Measurements from ENCODE around the gene GPC3. TPM values are rescaled to one million over a fixed set of nuclear protein-coding genes. Genes with fewer than 3 reads are reported as not detected.

GPC3 gene
- total RNA-seq, 6 experiments from 2014 or later, result not detected

DNA sequence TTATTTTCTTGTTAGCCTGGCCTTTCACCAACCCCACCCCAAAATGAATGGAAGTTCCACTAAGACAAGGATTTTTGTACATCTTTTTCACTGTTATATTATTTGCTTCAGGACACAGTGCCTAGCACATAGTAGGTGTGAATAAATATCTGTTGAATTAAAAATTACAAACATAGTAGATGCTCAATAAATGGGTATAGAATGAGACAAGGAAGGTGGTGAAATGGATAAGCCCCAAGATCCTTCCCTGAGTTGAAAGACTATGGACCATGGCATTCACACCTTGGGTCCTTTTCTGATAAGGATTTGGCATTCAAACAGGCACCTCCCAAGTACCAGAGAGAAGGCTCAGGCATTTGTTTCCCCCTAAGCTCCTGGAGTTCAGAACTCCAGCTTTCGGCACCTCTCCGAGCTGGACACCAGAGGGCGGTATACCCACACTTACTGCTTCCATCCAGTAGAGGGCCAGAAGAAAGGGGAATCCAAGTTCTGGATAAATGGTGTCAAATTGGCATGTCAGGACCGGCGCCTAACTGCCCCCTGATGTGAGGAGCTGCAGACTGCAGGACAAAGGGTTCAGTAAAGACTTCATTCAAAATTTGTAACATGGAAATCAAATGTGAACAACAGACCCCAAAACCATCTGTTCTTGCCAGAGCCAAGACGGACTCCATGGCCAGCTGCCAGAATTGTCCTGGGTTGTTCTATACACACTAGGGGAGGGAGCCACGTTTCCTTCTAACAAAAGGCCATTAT lies 193.0 kb downstream of the GPC3 start:
- no peaks in the 10 kb centered on the region for H3K9me3 Mint-ChIP-seq
- TF ChIP-seq, protein P1, sequence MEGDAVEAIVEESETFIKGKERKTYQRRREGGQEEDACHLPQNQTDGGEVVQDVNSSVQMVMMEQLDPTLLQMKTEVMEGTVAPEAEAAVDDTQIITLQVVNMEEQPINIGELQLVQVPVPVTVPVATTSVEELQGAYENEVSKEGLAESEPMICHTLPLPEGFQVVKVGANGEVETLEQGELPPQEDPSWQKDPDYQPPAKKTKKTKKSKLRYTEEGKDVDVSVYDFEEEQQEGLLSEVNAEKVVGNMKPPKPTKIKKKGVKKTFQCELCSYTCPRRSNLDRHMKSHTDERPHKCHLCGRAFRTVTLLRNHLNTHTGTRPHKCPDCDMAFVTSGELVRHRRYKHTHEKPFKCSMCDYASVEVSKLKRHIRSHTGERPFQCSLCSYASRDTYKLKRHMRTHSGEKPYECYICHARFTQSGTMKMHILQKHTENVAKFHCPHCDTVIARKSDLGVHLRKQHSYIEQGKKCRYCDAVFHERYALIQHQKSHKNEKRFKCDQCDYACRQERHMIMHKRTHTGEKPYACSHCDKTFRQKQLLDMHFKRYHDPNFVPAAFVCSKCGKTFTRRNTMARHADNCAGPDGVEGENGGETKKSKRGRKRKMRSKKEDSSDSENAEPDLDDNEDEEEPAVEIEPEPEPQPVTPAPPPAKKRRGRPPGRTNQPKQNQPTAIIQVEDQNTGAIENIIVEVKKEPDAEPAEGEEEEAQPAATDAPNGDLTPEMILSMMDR (IDR thresholded peaks at IDR 0.05), result peak; percentile 89
- H3K4me3 Mint-ChIP-seq, result peak overlapping the region; percentile 74
- no peaks in the 10 kb centered on the region for H3K4me1 Mint-ChIP-seq (ENCODE audit: low read depth)
- no peaks in the 10 kb centered on the region; the same call in 1 of the 2 replicates for H3K27me3 Mint-ChIP-seq (ENCODE audit: insufficient read depth)
- no peak overlapping the region for H3K27ac Mint-ChIP-seq
- peak; percentile 49 for DNase-seq
- no peaks in the 10 kb centered on the region for H3K36me3 Mint-ChIP-seq (ENCODE audit: low read depth)

DNA sequence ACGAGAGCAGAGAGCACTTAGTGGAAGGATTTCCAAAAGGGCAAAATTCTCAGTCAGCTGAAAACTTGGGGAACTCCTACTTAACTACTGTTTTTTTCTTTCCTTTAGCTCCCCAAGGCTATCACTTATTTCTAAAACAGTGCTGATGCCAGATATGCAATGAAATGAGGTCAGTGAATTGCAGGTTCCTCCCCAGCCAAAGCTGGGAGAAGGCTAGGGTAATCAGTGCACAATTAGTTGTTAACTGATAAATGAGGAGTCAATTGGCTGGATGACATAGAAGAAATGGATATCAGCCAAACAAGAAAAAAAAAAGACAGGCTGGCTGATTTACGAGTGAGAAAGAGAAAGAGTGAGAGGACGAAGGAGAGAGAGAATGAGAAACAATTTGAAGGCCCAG lies 195.6 kb downstream of the GPC3 start:
- TF ChIP-seq, protein P1 (IDR thresholded peaks at IDR 0.05), result no peak
- no peak overlapping the region for H3K27ac Mint-ChIP-seq

DNA sequence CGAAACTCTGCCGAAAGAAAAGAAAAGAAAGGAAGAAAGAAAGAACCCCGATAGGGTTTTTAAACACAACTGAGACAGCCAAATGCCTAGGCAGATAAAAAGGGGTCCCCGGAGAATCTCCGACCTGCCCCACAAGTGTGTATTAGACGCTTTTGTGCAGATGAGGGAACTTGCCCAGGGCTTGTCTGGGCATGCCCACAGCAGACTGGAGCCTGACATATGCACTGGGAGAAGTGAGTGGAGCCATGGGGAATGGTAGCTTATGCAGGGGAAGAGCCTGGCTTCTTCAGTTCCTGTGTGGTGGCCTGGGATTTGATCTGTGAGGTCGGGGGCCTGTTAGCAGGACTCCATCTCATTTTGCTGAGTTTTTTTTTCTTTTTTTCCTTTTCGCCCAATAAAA lies 199.0 kb downstream of the GPC3 start:
- no peak for DNase-seq
- H3K36me3 Mint-ChIP-seq (ENCODE audit: low read depth), result no peaks in the 10 kb centered on the region
- H3K4me1 Mint-ChIP-seq (ENCODE audit: low read depth), result no peaks in the 10 kb centered on the region
- no peak overlapping the region for H3K27ac Mint-ChIP-seq
- peaks cover 1% of the 10 kb centered on the region; the same call in 1 of the 2 replicates for H3K27me3 Mint-ChIP-seq (ENCODE audit: insufficient read depth)
- H3K4me3 Mint-ChIP-seq, result no peak overlapping the region
- H3K9me3 Mint-ChIP-seq, result no peaks in the 10 kb centered on the region
- TF ChIP-seq, protein P1 (IDR thresholded peaks at IDR 0.05), result no peak

More for the DNA sequence above, 195.6 kb downstream of the GPC3 start:
- Mint-ChIP-seq H3K36me3 (ENCODE audit: low read depth) (no peaks in the 10 kb centered on the region), H3K4me1 (ENCODE audit: low read depth) (no peaks in the 10 kb centered on the region), H3K4me3 (no peak overlapping the region), H3K27me3 (ENCODE audit: insufficient read depth) (no peaks in the 10 kb centered on the region; the same call in 1 of the 2 replicates), H3K9me3 (no peaks in the 10 kb centered on the region)
- DNase-seq, result no peak

DNA sequence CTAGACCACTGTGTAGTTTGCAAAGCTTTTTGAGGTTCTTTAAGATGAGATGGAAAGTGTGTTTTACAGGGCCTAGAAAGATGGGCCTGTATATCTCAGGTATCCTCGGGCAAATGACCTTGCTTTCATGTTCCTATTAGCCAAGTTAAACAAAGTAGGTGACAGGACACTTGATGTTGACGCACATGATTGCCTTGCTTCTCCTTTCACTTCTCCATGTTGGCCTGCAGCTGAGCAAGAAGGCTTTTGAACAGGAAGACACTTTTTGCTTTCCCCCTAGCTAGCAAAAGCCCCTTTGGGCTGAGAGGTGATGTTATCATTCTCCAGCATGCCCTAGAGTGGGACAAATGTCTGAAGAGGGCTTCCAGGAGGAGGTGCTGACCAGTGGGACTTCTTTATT lies 202.1 kb downstream of the GPC3 start:
- DNase-seq, result no peak
- Mint-ChIP-seq H3K36me3 (ENCODE audit: low read depth) (no peaks in the 10 kb centered on the region), H3K27ac (no peak overlapping the region), H3K9me3 (no peaks in the 10 kb centered on the region), H3K27me3 (ENCODE audit: insufficient read depth) (peaks cover 1% of the 10 kb centered on the region), H3K4me3 (no peak overlapping the region), H3K4me1 (ENCODE audit: low read depth) (no peaks in the 10 kb centered on the region)
- TF ChIP-seq, protein P1 (IDR thresholded peaks at IDR 0.05), result no peak

DNA sequence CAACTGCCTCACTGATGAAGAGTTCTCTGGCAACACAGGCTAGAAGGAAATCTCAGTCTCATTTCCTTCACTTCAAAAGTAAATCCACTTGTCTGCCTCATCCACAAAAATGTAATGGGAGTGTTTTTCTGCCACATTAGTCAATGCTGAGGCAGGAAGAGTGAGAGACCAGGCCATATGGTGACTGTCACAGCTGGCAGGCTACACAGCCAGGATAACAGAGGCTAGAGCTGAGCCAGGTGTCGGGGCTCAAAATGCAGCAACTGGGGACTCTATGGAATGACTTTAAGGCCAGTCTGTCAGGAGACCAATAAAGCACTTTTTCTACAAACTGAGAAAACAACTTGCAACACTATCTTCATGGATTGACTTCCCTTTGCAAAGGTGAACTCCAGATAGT lies 204.2 kb downstream of the GPC3 start:
- peaks cover 1% of the 10 kb centered on the region for H3K27me3 Mint-ChIP-seq (ENCODE audit: insufficient read depth)
- no peaks in the 10 kb centered on the region for H3K4me1 Mint-ChIP-seq (ENCODE audit: low read depth)

More for the DNA sequence above, 204.2 kb downstream of the GPC3 start:
- H3K4me3 Mint-ChIP-seq, result no peak overlapping the region
- TF ChIP-seq, protein P1 (IDR thresholded peaks at IDR 0.05), result no peak
- no peaks in the 10 kb centered on the region for H3K9me3 Mint-ChIP-seq
- DNase-seq, result no peak
- no peaks in the 10 kb centered on the region for H3K36me3 Mint-ChIP-seq (ENCODE audit: low read depth)
- H3K27ac Mint-ChIP-seq, result no peak overlapping the region
